NCI-H1417 treated with DMSO at 0.1 percent for 48 hours (cell line): ENCODE results near the gene GRID1.

Source experiments
- DNase-seq: peaks from one replicate; lab custom pipeline; 2025; lab: John Stamatoyannopoulos, UW

The GRID1 gene

DNA sequence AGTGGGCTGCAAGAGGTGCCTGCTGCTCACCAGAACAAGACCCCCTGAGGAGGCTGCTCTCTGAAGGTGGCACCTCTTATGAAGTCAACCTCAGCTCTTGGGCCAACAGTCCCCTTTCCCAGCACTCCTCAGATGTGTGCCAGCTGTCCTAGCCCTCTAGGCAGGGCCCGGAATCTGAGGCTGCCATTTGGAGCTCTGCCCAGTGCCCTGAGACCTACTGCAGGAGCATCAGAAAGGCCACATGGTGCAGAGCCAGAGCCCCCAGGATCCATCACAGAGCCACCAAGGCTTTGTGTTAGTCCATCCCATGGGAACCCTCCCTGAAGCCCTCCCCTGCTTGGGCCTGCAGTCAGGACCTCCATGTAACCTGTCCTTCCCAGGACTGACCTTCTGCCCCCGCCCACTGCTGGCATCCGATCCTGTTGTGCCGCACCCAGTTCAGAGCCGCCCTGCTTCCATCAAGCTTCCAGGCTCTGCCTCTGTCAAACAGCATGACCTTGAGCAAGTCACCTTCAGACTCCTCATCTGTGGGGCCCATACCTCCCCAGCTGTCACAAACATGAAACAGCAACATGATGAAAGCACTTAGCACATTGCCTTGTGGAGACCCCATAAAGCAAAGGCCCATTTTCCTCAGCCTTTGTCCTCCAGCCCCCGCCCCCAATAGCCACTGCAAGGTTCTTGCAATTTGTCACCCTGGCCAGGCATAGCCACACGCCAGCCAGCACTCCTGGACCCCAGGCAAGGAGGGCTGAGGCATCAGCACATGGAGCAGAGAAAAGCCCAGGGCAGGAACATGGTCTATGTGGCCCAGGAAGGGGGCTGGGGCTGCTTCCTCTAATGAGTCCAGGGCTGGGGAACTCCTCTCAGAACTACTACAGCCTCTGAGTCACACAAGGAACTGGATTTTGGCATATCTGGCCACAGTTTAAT, 51.7 kb downstream of the GRID1 start:
- no peak for DNase-seq

DNA sequence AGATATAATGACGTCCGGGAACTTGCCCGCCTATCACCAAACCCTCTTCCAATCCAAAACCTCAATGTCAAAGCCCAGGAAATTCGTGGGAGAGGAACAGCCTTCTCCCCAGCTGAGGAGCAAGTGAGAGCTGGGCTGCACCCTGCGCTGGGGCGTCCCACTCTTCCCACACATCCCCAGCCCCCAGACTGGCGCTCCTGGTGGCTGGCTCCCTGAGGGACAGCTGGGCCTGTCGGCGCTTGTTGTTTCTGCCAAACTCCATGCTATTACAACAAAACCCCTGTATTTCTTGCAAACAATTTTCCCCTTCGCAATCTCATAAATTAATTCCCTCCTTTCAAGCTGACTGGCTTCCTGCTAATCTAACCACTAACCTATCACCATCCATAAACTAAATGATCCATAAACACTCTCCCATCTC, 53.0 kb downstream of the GRID1 start:
- DNase-seq = no peak

DNA sequence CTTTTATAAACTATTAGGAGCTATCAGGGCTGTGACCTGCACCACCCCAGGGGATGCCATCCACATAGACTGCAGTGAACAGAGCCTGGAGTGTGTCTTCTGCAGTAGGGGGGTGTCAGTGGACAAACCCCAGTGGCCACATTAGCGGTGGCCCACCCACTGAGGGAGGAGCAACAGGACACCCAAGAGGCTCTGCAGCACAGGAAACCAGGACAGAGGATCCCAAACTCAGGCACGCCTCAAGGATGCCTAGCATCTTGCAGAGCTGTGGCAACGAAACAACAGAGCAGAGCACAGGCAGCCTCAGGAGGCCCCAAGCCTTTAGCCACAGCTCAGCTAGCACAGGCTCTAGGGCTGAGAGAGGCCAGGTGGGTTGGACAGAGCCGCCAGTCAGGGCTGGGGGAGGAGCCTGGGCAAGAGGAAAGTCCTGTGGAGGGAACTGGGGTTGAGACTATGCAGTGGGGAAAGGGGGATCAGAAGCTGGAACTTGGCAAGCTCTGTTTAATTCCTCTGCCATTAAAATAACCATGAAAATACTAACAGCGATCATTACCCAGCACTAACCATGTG, 53.8 kb downstream of the GRID1 start:
- no peak for DNase-seq

DNA sequence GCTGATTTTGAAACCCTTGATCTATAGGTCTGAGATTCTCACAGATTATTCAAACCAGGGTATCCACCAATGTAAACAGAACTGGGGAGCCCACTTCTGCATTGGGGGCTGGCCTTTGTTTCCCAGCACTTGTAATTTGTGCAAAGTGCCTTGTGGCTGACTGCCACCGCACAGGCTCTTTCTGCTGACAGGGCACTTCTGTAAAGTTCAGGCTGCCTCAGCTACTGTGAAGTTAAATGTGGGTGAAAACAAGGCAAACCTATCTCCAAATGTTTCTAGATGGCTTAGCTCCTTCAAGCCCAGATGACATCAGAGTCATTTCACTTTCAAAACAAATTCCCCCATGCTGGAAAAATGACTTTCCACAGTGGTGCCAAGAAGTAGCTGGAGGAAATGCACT, 54.7 kb downstream of the GRID1 start:
- no peak for DNase-seq

DNA sequence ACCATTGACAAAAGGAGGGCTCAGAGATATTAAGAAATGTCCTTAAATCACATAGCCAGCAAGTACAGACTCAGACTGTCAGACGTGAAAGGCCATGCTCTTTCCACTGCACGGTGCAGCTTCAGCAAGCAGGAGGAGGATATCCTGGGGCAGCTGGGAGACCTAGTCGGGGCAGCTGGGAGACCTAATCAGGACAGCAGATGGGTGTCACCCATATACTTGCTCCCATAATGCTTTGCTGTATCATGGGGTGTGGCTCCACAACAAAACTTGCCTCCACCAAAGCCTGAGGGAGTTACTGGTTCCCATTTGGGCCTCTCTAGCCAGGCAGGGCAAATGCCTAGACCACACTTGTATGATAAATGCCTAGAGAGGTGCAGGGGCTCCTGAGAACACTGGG, 55.4 kb downstream of the GRID1 start:
- no peak for DNase-seq

DNA sequence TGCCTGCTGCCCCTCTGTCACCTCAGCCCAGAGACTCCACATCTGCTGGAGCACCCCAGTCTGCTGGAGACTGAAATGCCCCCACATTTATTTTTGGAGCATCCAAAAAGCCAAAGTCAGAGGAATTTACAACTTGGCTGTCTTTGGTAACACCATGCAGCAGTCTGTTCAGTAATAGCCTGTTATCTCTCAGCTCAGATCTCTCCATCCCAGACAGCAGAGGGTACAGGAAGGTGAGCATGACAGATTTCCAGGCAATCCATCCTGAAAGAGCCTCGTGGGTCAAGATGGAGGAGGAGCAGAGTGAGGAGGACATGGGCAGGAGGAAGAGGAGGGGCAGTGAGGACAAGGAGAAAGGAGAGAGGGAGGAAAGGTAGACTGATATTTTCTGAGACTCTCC, 55.9 kb downstream of the GRID1 start:
- DNase-seq = no peak

DNA sequence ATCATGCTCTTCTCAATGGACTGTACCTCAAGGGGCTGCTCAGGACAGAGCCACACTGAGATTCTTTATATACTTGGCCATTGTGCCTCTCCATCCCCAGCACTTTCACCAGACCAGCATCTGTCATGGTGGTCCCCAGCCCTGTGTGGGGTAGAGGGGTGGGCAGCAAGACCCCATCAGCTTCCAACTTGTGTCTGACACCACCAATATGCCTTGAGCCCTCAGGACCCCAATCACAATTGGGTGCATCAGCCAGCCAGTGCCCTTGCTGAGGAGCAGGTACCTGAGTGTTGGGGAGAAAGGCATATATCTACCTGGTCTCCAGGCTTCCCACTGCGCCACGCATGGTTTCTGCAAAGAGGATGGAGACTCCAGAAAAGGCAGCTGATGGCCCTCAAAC, 56.3 kb downstream of the GRID1 start:
- DNase-seq = no peak

GRCh38 chr10:86308056-86308455, 58.5 kb downstream of the GRID1 start:
- no peak for DNase-seq

DNA sequence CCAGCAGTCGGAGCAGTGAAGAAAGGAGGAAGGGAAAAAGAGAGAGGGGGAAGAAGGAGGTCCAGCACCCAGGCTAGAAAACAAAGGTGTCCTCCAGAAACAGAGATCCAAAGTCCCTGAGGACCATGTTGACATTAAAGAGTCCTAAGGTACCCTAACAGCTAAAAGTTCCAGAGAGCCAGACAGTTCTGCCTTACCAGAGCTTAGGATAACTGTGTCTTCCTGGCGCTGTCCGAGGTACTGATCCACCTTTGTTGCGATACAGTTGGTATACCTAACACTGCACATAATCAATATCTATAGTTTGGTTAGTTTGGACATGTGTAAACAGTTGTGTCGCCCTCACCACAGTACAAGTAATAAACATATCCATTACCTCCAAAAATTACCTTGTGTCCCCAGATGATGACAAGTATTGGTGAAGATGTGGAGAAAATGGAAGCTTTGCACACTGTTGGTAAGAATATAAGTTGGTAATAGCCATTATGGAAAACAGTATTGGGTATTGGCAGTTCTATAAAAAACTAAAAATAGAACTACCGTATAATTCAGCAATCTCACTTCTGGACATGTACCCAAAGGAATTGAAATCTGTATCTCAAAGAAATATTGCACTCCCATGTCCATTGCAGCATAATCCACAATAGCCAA, 59.8 kb downstream of the GRID1 start:
- DNase-seq = no peak

- no peak for DNase-seq
Measured at GRCh38 chr10:86305521-86305920, 61.1 kb downstream of the GRID1 start.

DNA sequence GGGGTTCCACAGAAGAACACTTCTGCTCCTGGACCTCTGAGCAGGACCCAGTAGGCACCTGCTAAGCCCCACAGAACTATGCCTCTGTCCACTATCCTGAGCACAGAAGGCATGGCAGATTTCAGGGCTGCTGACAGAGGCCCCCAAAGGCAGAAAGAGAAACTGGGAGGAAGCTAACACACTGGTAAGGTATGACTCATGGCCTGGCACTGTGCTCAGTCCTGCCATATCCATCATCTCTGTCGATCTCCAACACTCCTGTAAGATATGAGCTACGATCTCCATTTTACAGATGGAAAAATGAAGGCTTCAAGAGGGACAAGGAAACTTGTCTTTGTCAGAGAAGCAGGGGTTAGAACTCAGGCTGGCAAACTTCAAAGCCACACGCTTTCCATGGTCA, 62.2 kb downstream of the GRID1 start:
- no peak for DNase-seq

GRCh38 chr10:86303626-86304025, 63.0 kb downstream of the GRID1 start:
- DNase-seq = no peak

GRCh38 chr10:86301971-86302370, 64.6 kb downstream of the GRID1 start:
- no peak for DNase-seq

GRCh38 chr10:86300931-86301830, 65.4 kb downstream of the GRID1 start:
- DNase-seq = no peak

DNA sequence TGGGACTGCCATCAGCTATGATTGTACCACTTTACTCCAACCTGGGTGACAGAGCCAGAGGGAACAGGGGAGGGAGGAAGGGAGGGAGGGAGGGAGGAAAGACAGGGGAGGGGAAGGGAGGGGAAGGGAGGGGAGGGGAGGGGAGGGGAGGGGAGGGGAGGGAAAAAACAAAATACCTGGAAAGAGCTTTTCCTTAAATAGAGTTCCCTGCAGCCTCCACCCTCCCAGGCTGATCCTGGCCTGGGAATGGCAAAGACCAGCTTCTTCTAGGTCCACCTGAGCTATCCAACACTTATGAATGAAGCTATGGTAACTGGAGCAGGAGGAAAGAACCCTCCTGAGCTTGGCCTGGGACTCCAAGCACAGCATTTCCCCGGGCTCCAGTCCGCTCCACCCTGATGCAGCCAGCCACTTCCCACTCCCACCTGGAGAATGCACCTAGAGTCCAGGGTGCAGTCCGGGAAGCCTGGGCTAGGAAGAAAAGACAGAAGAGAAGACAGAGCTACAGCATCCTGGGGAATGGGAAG, 66.1 kb downstream of the GRID1 start:
- no peak for DNase-seq

- no peak for DNase-seq
Measured at GRCh38 chr10:86299562-86299961, 67.0 kb downstream of the GRID1 start.

DNA sequence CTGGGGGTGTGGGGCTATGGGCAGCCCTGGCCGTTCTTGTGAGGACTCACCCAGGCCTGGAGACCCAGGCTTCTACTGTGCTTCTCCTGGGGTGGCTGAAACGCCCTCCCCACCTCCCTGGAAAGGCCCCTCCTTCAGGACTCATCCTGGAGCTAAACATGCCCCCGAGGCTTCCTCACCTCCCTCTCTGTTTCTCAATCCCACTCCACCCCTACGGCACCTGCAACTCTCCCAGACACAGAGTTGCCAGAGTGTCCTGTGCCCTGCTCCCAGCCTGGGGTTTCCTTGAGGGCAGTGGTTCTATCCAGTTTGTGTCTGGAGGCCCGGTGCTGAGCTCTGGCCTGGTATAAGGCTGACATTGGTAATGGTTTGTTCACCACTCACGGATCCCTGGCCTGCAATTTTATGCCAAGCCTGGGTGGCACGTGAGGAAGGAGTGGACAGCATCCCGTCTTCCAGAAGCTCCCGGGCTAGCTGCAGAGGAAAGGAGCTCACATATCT, 68.0 kb downstream of the GRID1 start:
- DNase-seq = no peak

- DNase-seq = no peak
Measured at GRCh38 chr10:86295791-86296190, 70.8 kb downstream of the GRID1 start.

DNA sequence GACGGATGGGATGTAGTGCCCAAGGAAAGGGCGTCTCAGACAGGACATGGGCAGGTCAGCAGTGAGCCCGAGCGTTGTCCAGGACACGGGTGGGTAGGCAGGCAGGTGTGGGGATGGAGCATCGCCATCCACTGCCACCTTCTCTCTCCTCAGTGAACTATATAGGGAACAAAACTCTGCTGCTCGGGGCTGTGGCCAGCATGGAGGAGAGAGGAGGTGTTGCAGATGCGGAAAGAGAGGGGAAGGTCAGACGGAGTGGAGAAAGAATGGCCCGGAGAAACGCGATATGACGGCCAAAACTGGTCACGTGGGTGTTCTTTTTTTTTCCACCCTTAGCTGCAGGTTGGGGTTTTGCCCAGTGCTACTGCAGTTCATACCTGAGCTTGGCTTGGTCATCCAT, 71.2 kb downstream of the GRID1 start:
- DNase-seq = no peak

DNA sequence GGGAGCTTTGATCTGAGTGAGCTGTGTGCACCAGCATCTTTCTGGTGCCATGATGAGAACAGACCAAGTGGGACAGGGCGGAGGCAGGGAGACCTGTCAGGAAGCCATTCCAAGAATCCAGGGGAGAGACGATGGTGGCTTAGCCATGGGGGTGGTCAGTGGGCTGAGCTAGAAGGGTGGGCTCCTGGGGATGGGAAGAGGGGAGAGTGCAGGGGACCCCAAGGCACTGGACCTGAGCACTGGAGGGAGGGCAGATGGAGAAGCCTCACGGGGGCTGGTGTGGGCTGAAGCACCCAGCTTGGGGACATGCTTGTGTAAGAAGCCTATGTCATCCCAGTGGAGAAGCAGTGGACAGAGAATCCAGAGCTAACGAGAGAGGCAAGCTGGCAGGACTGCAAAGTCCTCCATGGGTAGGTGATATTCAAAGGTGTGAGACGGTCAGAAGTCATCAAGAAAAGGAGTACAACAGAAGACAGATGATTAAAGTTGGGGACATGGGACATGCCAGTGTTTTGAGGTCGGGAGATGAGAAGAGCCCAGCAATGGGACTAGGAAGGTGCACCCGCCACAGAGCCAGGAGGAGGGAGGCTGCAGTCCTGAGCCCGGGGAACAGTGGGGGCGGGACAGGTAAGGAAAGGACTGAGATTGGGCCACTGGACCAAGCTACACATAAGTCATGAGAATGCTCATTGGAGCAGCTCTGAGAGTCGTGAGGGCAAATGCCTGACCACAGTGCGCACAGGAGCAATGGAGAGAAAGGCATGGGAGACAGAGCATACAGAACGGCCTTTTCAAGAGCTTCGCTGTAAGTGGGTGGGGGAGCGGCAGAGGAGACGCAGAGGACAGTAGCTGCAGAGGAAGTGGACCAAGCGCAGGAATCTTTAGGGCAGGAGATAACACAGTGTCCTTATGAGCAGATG, 72.0 kb downstream of the GRID1 start:
- DNase-seq = no peak

DNA sequence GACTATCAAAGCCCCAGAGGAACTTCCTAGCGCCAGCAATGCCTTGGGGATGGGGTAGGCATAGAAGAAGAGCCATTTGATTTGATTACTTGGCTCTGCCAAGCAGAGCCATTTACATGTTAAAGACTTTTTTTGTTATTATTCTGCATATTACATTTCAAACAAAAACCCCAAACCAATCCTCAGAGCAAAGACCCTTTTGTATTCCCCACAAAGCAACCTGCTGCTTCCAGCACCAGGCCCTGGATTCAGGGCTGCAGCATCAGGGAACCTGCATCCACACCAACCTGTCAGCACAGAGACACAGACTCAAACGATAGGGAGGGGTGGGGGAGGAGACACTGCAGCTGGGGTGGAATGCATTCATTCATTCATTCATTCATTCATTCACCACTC, 73.2 kb downstream of the GRID1 start:
- DNase-seq = no peak
